Neuronal stem cell (in vitro differentiated cells): ENCODE results near the gene CERCAM.

Experiments used
- DNase-seq: peaks from one replicate; pipeline ENCODE4 v3.0.0-alpha.2; 2013; ENCODE audit warnings: low spot score
- H2AFZ ChIP-seq: one replicate; pipeline ENCODE4 v1.6.1; 2013; ENCODE audit warnings: mild to moderate bottlenecking, low read length, inconsistent platforms
- H2AK5ac ChIP-seq: 2 replicates; pipeline ENCODE4 v1.6.1; 2013; ENCODE audit warnings: low read depth, mild to moderate bottlenecking, inconsistent platforms, low read length, moderate library complexity, mixed read lengths
- H2BK120ac ChIP-seq: 2 replicates; pipeline ENCODE4 v1.6.1; 2013; ENCODE audit warnings: low read depth, mild to moderate bottlenecking, inconsistent platforms, low read length, moderate library complexity, mixed read lengths
- H2BK12ac ChIP-seq: one replicate; pipeline ENCODE4 v1.6.1; 2013; ENCODE audit warnings: low read length, inconsistent platforms
- H2BK15ac ChIP-seq: 2 replicates; pipeline ENCODE4 v1.6.1; 2013; ENCODE audit warnings: mild to moderate bottlenecking, low read length, inconsistent platforms, mixed read lengths
- H2BK5ac ChIP-seq: one replicate; pipeline ENCODE4 v1.6.1; 2013; ENCODE audit warnings: inconsistent platforms, mild to moderate bottlenecking, low read length, moderate library complexity
- H3K14ac ChIP-seq: one replicate; pipeline ENCODE4 v1.6.1; 2013; ENCODE audit warnings: low read length, inconsistent platforms
- H3K18ac ChIP-seq: 2 replicates; pipeline ENCODE4 v1.6.1; 2013; ENCODE audit warnings: low read length, inconsistent platforms
- H3K23ac ChIP-seq: 2 replicates; pipeline ENCODE4 v1.6.1; 2013; ENCODE audit warnings: low read depth, mild to moderate bottlenecking, mixed read lengths, low read length, inconsistent platforms; ENCODE audit not compliant: poor library complexity
- H3K27ac ChIP-seq: replicated peaks from 3 replicates; pipeline ENCODE4 v1.5.1; 2013; ENCODE audit warnings: low read length, inconsistent platforms
- H3K27me3 ChIP-seq, 3 experiments: 2 replicates each; pipeline ENCODE4 v1.6.1; 2013; ENCODE audit warnings: low read length in 3 of 3, mild to moderate bottlenecking in 2 of 3, inconsistent platforms in 1 of 3, low read depth in 1 of 3, mixed read lengths in 1 of 3, moderate library complexity in 1 of 3; ENCODE audit not compliant: control insufficient read depth in 3 of 3, insufficient read depth in 3 of 3
- H3K36me3 ChIP-seq, 2 donors: replicated peaks in 1 of 2; 2 replicates each; pipeline ENCODE4 v1.6.1; 2013; ENCODE audit warnings: low read length in 2 of 2; ENCODE audit not compliant: control insufficient read depth in 2 of 2, insufficient read depth in 2 of 2
- H3K4ac ChIP-seq: 2 replicates; pipeline ENCODE4 v1.6.1; 2013; ENCODE audit warnings: inconsistent platforms, mild to moderate bottlenecking, low read length, moderate library complexity
- H3K4me1 ChIP-seq, 2 donors: 1 replicate in 1 of 2; 2 replicates in 1 of 2; pipeline ENCODE4 v1.6.1; 2013; ENCODE audit warnings: low read length in 2 of 2, low read depth in 1 of 2; ENCODE audit not compliant: control insufficient read depth in 2 of 2, insufficient read depth in 1 of 2
- H3K4me2 ChIP-seq: one replicate; pipeline ENCODE4 v1.6.1; 2013; ENCODE audit warnings: mild to moderate bottlenecking, low read length, inconsistent platforms; ENCODE audit not compliant: insufficient read depth, poor library complexity, severe bottlenecking
- H3K4me3 ChIP-seq, 2 donors: 2 replicates each; pipeline ENCODE4 v1.5.1; 2013; ENCODE audit warnings: low read length in 2 of 2, mild to moderate bottlenecking in 2 of 2, inconsistent platforms in 1 of 2, moderate library complexity in 1 of 2
- H3K79me1 ChIP-seq: one replicate; pipeline ENCODE4 v1.6.1; 2013; ENCODE audit warnings: low read depth, mild to moderate bottlenecking, inconsistent platforms, low read length, moderate library complexity
- H3K9ac ChIP-seq: one replicate; pipeline ENCODE4 v1.6.1; 2013; ENCODE audit warnings: mild to moderate bottlenecking, low read depth, low read length, inconsistent platforms; ENCODE audit not compliant: poor library complexity
- H3K9me3 ChIP-seq, 2 donors: replicated peaks in 1 of 2; 2 replicates each; pipeline versions ENCODE3 to v1.6.1; 2013; ENCODE audit warnings: low read length in 2 of 2, mild to moderate bottlenecking in 2 of 2, inconsistent platforms in 1 of 2, low read depth in 1 of 2, mixed read lengths in 1 of 2, moderate library complexity in 1 of 2; ENCODE audit not compliant: control insufficient read depth in 2 of 2, insufficient read depth in 1 of 2
- H4K8ac ChIP-seq: one replicate; pipeline ENCODE4 v1.6.1; 2013; ENCODE audit warnings: low read depth, mild to moderate bottlenecking, inconsistent platforms, low read length, moderate library complexity
- H4K91ac ChIP-seq: one replicate; pipeline ENCODE4 v1.6.1; 2013; ENCODE audit warnings: low read length, low read depth, mild to moderate bottlenecking, inconsistent platforms; ENCODE audit not compliant: poor library complexity
- WGBS, 2 donors: extraction: QIAGEN DNeasy Blood & Tissue Kit; methylation state at CpG; one replicate each; pipeline ENCODE4 v1.1.7; 2013; ENCODE audit warnings: missing lambda C conversion rate in 2 of 2, mixed read lengths in 1 of 2; ENCODE audit not compliant: insufficient read length in 2 of 2, insufficient replicate concordance in 1 of 2; ENCODE audit errors: extremely low coverage in 2 of 2; 5-methylcytosine and 5-hydroxymethylcytosine counted together

Gene CERCAM

DNA sequence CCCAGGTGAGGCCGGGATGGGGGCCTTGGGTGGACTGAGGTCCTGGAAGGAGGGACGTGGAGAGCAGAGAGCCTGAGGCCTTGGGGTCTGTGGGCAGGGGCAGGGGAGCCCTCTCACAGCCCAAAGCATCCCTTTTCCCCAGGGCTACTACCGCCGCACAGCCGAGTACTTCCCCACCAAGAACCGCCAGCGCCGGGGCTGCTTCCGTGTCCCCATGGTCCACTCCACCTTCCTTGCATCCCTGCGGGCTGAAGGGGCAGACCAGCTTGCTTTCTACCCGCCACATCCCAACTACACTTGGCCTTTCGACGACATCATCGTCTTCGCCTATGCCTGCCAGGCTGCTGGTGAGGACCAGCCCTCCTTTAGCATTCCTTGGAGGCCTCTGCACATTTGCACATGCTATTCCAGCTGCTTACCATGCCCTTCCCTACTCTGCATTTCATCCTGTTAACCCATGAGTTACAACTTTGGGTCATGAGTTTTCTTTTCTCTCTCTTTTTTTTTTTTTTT, 3.7 kb downstream of the CERCAM start:
- DNase-seq: no peak
- Histone ChIP-seq H3K23ac (peak overlapping the region; percentile 85), H3K4me1 (peaks cover 9 to 11% of the 10 kb centered on the region in 2 donors), H2AK5ac (peak overlapping the region; percentile 56), H3K9ac (no peak overlapping the region), H2BK15ac (peak overlapping the region; percentile 58), H4K91ac (no peak overlapping the region), H3K4ac (no peak overlapping the region), H3K36me3 (peaks cover 0 to 29% of the 10 kb centered on the region in 2 donors), H2AFZ (no peak overlapping the region), H2BK120ac (no peak overlapping the region), H3K4me2 (no peak overlapping the region), H3K27me3 (peaks cover 0 to 40% (median 9%) of the 10 kb centered on the region in 3 experiments), H2BK5ac (no peak overlapping the region), H3K9me3 (peaks cover 0 to 2% of the 10 kb centered on the region in 2 donors), H3K14ac (no peak overlapping the region), H3K18ac (no peak overlapping the region), H4K8ac (peak overlapping the region; percentile 17), H3K79me1 (peaks cover 3% of the 10 kb centered on the region), H3K4me3 (no peak overlapping the region), H3K27ac (no peak overlapping the region), H2BK12ac (no peak overlapping the region)
- no CpG with 5 or more reads among the region's 15 CpGs for WGBS, 2 donors

GRCh38 chr9:128428644-128429512, 8.2 kb downstream of the CERCAM start:
- H2BK120ac ChIP-seq: peak overlapping the region; percentile 11
- no peak overlapping the region for H3K4me2 ChIP-seq
- H3K4me3 ChIP-seq: no peak overlapping the region
- no peak overlapping the region for H2AFZ ChIP-seq
- peak overlapping the region; percentile 12 for H3K23ac ChIP-seq
- H3K18ac ChIP-seq: peak overlapping the region; percentile 46
- H2BK15ac ChIP-seq: peak overlapping the region; percentile 63
- peak overlapping the region; percentile 33 for H4K91ac ChIP-seq
- DNase-seq: no peak
- peak overlapping the region; percentile 22 for H3K14ac ChIP-seq
- H3K36me3 ChIP-seq: peaks cover 0 to 38% of the 10 kb centered on the region in 2 donors
- no CpG with 5 or more reads among the region's 22 CpGs for WGBS, 2 donors
- no peak overlapping the region for H3K27ac ChIP-seq
- no peak overlapping the region for H4K8ac ChIP-seq
- no peak overlapping the region for H2BK5ac ChIP-seq
- peaks cover 0 to 7% (median 0%) of the 10 kb centered on the region in 3 experiments for H3K27me3 ChIP-seq
- H3K9me3 ChIP-seq: peaks cover 0 to 2% of the 10 kb centered on the region in 2 donors
- no peak overlapping the region for H2AK5ac ChIP-seq
- no peaks in the 10 kb centered on the region for H3K79me1 ChIP-seq
- no peak overlapping the region for H3K4ac ChIP-seq
- H3K4me1 ChIP-seq: peaks cover 5 to 6% of the 10 kb centered on the region in 2 donors
- peak overlapping the region; percentile 18 for H3K9ac ChIP-seq
- no peak overlapping the region for H2BK12ac ChIP-seq

DNA sequence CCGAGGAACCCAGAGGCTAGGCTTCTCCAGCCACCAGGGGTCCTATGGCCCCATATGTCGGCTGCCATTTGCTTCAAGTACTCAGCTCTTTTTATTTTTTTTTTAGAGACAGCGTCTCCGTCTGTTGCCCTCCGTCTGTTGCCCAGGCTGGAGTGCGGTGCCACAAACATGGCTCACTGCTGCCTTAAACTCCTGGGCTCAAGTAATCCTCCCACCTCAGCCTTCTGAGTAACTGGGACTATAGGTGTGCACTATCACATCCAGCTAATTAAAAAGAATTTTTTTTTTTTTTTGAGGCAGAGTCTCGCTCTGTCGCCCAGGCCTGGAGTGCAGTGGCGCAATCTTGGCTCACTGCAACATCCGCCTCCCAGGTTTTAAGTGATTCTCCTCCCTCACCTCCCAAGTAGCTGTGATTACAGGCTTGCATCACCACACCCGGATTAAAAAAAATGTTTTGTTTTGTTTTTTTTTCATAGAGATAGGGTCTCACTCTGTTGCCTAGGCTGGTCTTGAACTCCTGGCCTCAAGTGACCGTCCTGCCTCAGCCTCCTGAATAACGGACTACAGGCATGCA, 8.9 kb downstream of the CERCAM start:
- Histone ChIP-seq H4K91ac (no peak overlapping the region), H2BK12ac (no peak overlapping the region), H2BK15ac (no peak overlapping the region), H2AFZ (no peak overlapping the region), H3K14ac (no peak overlapping the region), H3K18ac (no peak overlapping the region), H3K79me1 (no peaks in the 10 kb centered on the region), H3K9ac (no peak overlapping the region), H3K4me2 (no peak overlapping the region), H3K4me1 (peaks cover 5 to 6% of the 10 kb centered on the region in 2 donors), H3K9me3 (no peaks in the 10 kb centered on the region), H2BK120ac (no peak overlapping the region), H2BK5ac (no peak overlapping the region), H3K27me3 (peaks cover 0 to 2% (median 0%) of the 10 kb centered on the region in 3 experiments), H2AK5ac (no peak overlapping the region), H3K4ac (no peak overlapping the region), H3K27ac (no peak overlapping the region), H4K8ac (no peak overlapping the region), H3K36me3 (peaks cover 0 to 33% of the 10 kb centered on the region in 2 donors), H3K4me3 (no peak overlapping the region), H3K23ac (no peak overlapping the region)
- no peak for DNase-seq
- no CpG with 5 or more reads among the region's 13 CpGs for WGBS, 2 donors

DNA sequence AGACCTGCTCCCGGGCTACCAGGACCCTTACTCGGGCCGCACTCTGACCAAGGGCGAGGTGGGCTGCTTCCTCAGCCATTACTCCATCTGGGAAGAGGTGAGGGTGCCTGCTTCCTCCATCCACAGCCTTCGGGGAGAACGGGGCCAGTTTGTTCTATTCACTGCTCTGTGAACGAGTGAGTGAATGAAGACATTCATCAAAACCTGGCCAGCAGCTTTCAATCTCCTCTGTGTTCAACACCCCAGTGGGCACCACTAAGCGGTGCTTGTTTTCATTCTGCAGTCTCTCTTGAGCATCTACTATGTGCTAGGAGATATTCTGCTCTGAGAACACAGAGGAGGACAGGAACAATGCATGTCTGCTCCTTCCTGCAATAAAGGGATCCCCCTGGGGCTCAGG, 10.6 kb downstream of the CERCAM start:
- Histone ChIP-seq H3K36me3 (peaks cover 0 to 37% of the 10 kb centered on the region in 2 donors), H2AK5ac (no peak overlapping the region), H3K9ac (no peak overlapping the region), H2BK120ac (no peak overlapping the region), H3K4ac (no peak overlapping the region), H3K23ac (no peak overlapping the region), H3K14ac (no peak overlapping the region), H4K91ac (no peak overlapping the region), H2BK15ac (no peak overlapping the region), H3K4me1 (peaks cover 5 to 6% of the 10 kb centered on the region in 2 donors), H2BK5ac (no peak overlapping the region), H2AFZ (no peak overlapping the region), H3K4me2 (no peak overlapping the region), H2BK12ac (no peak overlapping the region), H3K27me3 (peaks cover 0 to 2% (median 0%) of the 10 kb centered on the region in 3 experiments), H3K27ac (no peak overlapping the region), H3K4me3 (no peak overlapping the region), H4K8ac (peak overlapping the region; percentile 43), H3K9me3 (no peaks in the 10 kb centered on the region), H3K18ac (no peak overlapping the region), H3K79me1 (no peaks in the 10 kb centered on the region)
- WGBS, 2 donors: no CpG with 5 or more reads among the region's 8 CpGs
- DNase-seq: no peak
